Trophoblast cell (in vitro differentiated cells and primary cell): ENCODE data around the gene SAMM50.

Experiments
- DNase-seq, 2 donors: peaks; one replicate each; pipeline ENCODE4 v3.0.0-alpha.2; 2016
- H2AFZ ChIP-seq: 2 replicates; pipeline ENCODE4 v1.6.1; 2013; ENCODE audit warnings: low read length, moderate library complexity, mild to moderate bottlenecking; ENCODE audit not compliant: insufficient read depth, poor library complexity
- H2AK5ac ChIP-seq: 2 replicates; pipeline ENCODE4 v1.6.1; 2013; ENCODE audit warnings: mild to moderate bottlenecking, low read length
- H2BK120ac ChIP-seq: 2 replicates; pipeline ENCODE4 v1.6.1; 2013; ENCODE audit warnings: low read length, mild to moderate bottlenecking, moderate library complexity; ENCODE audit not compliant: insufficient read depth, poor library complexity
- H2BK12ac ChIP-seq: 2 replicates; pipeline ENCODE4 v1.6.1; 2013; ENCODE audit warnings: mild to moderate bottlenecking, low read length, moderate library complexity
- H2BK5ac ChIP-seq: 2 replicates; pipeline ENCODE4 v1.6.1; 2013; ENCODE audit warnings: low read length, low read depth, moderate library complexity, mild to moderate bottlenecking; ENCODE audit not compliant: poor library complexity
- H3K14ac ChIP-seq: 2 replicates; pipeline ENCODE4 v1.6.1; 2013; ENCODE audit warnings: mild to moderate bottlenecking, low read length
- H3K18ac ChIP-seq: 2 replicates; pipeline ENCODE4 v1.6.1; 2013; ENCODE audit warnings: mild to moderate bottlenecking, low read length
- H3K23ac ChIP-seq: 2 replicates; pipeline ENCODE4 v1.6.1; 2013; ENCODE audit warnings: low read length
- H3K27ac ChIP-seq: 2 replicates; pipeline ENCODE4 v1.5.1; 2013; ENCODE audit warnings: low read depth, mild to moderate bottlenecking, inconsistent platforms, low read length, moderate library complexity
- H3K27me3 ChIP-seq: 2 replicates; pipeline ENCODE4 v1.6.1; 2013; ENCODE audit warnings: inconsistent platforms, mild to moderate bottlenecking, low read length, moderate library complexity; ENCODE audit not compliant: insufficient read depth
- H3K36me3 ChIP-seq, 2 experiments: 1 replicate in 1 of 2; 2 replicates in 1 of 2; pipeline ENCODE4 v1.6.1; 2013; ENCODE audit warnings: low read length in 2 of 2, mild to moderate bottlenecking in 2 of 2, moderate library complexity in 1 of 2; ENCODE audit not compliant: insufficient read depth in 2 of 2, control insufficient read depth in 1 of 2
- H3K4ac ChIP-seq: 2 replicates; pipeline ENCODE4 v1.6.1; 2013; ENCODE audit warnings: low read depth, mild to moderate bottlenecking, low read length, moderate library complexity
- H3K4me1 ChIP-seq, 2 experiments: 1 replicate in 1 of 2; 2 replicates in 1 of 2; pipeline ENCODE4 v1.6.1; 2013; ENCODE audit warnings: low read length in 2 of 2, mild to moderate bottlenecking in 2 of 2, moderate library complexity in 1 of 2; ENCODE audit not compliant: insufficient read depth in 2 of 2, control insufficient read depth in 1 of 2
- H3K4me2 ChIP-seq: 2 replicates; pipeline ENCODE4 v1.6.1; 2013; ENCODE audit warnings: inconsistent platforms, mild to moderate bottlenecking, low read length, moderate library complexity
- H3K4me3 ChIP-seq: 2 replicates; pipeline ENCODE4 v1.5.1; 2013; ENCODE audit warnings: mild to moderate bottlenecking, low read depth, low read length, inconsistent platforms
- H3K79me1 ChIP-seq: one replicate; pipeline ENCODE4 v1.6.1; 2013; ENCODE audit warnings: low read length
- H3K79me2 ChIP-seq: 2 replicates; pipeline ENCODE4 v1.6.1; 2013; ENCODE audit warnings: low read length, mild to moderate bottlenecking; ENCODE audit not compliant: control insufficient read depth, insufficient read depth, poor library complexity
- H3K9ac ChIP-seq: 2 replicates; pipeline ENCODE4 v1.6.1; 2013; ENCODE audit warnings: mild to moderate bottlenecking, low read length
- H3K9me3 ChIP-seq: 2 replicates; pipeline ENCODE4 v1.6.1; 2013; ENCODE audit warnings: low read depth, mild to moderate bottlenecking, control low read depth, inconsistent platforms, low read length; ENCODE audit not compliant: insufficient read depth
- H4K12ac ChIP-seq: 2 replicates; pipeline ENCODE4 v1.6.1; 2013; ENCODE audit warnings: low read depth, mild to moderate bottlenecking, low read length, moderate library complexity
- H4K8ac ChIP-seq: 2 replicates; pipeline ENCODE4 v1.6.1; 2013; ENCODE audit warnings: low read depth, mild to moderate bottlenecking, low read length, moderate library complexity
- H4K91ac ChIP-seq: one replicate; pipeline ENCODE4 v1.6.1; 2013; ENCODE audit warnings: low read depth, mild to moderate bottlenecking, low read length, moderate library complexity
- WGBS: extraction: QIAGEN DNeasy Blood & Tissue Kit; methylation state at CpG from one replicate; pipeline ENCODE4 v1.1.7; 2013; ENCODE audit warnings: missing lambda C conversion rate; ENCODE audit not compliant: insufficient read length, insufficient coverage; ENCODE audit errors: extremely low coverage; 5-methylcytosine and 5-hydroxymethylcytosine counted together

Gene SAMM50

GRCh38 chr22:44033694-44034093, 78.5 kb downstream of the SAMM50 start:
- H3K36me3 ChIP-seq = no peaks in the 10 kb centered on the region

GRCh38 chr22:44037519-44038375, 82.5 kb downstream of the SAMM50 start:
- H3K9me3 ChIP-seq = no peaks in the 10 kb centered on the region
- H4K8ac ChIP-seq = no peak overlapping the region
- H3K36me3 ChIP-seq = no peaks in the 10 kb centered on the region
- H3K4me3 ChIP-seq = no peak overlapping the region
- no peak overlapping the region for H4K91ac ChIP-seq
- no peak overlapping the region for H2AFZ ChIP-seq
- no peak overlapping the region for H3K14ac ChIP-seq
- H3K9ac ChIP-seq = no peak overlapping the region
- H2BK12ac ChIP-seq = no peak overlapping the region
- no peak overlapping the region for H3K18ac ChIP-seq
- H3K4me2 ChIP-seq = no peak overlapping the region
- H3K27ac ChIP-seq = no peak overlapping the region
- H2BK120ac ChIP-seq = no peak overlapping the region
- no peak overlapping the region for H3K4ac ChIP-seq
- no peaks in the 10 kb centered on the region for H3K79me2 ChIP-seq
- no peak overlapping the region for H2BK5ac ChIP-seq
- no CpG with 5 or more reads among the region's 9 CpGs for WGBS
- no peak overlapping the region for H3K23ac ChIP-seq
- H2AK5ac ChIP-seq = no peak overlapping the region
- H3K4me1 ChIP-seq = peaks cover 0 to 2% of the 10 kb centered on the region in 2 experiments
- H3K27me3 ChIP-seq = no peaks in the 10 kb centered on the region
- peak; percentile 64 to 69 for DNase-seq
- H4K12ac ChIP-seq = no peak overlapping the region
- no peaks in the 10 kb centered on the region for H3K79me1 ChIP-seq

More at GRCh38 chr22:44033694-44034093, 78.5 kb downstream of the SAMM50 start:
- Histone ChIP-seq H4K12ac (no peak overlapping the region), H3K27ac (no peak overlapping the region), H2BK5ac (no peak overlapping the region), H4K8ac (no peak overlapping the region), H3K79me2 (no peaks in the 10 kb centered on the region), H3K4me2 (no peak overlapping the region), H3K4ac (no peak overlapping the region), H3K23ac (no peak overlapping the region), H3K79me1 (no peaks in the 10 kb centered on the region), H3K9ac (no peak overlapping the region), H3K27me3 (no peaks in the 10 kb centered on the region), H3K9me3 (no peaks in the 10 kb centered on the region), H4K91ac (no peak overlapping the region), H2AK5ac (no peak overlapping the region), H2BK12ac (no peak overlapping the region), H3K14ac (no peak overlapping the region), H2BK120ac (no peak overlapping the region), H3K18ac (no peak overlapping the region), H3K4me3 (no peak overlapping the region), H2AFZ (no peak overlapping the region), H3K4me1 (peaks cover 0 to 2% of the 10 kb centered on the region in 2 experiments)
- WGBS = no CpG with 5 or more reads among the region's 8 CpGs
- no peak for DNase-seq

GRCh38 chr22:44039566-44040171, 84.4 kb downstream of the SAMM50 start:
- H3K4me1 ChIP-seq = no peaks in the 10 kb centered on the region
- H2BK120ac ChIP-seq = no peak overlapping the region
- no peaks in the 10 kb centered on the region for H3K79me1 ChIP-seq
- no peak overlapping the region for H3K18ac ChIP-seq
- H4K8ac ChIP-seq = no peak overlapping the region
- no peak overlapping the region for H2BK12ac ChIP-seq
- DNase-seq = no peak
- H3K4me3 ChIP-seq = no peak overlapping the region
- H3K27me3 ChIP-seq = no peaks in the 10 kb centered on the region
- no peak overlapping the region for H3K23ac ChIP-seq
- no peaks in the 10 kb centered on the region for H3K9me3 ChIP-seq
- H4K12ac ChIP-seq = no peak overlapping the region
- no peak overlapping the region for H3K27ac ChIP-seq
- no peaks in the 10 kb centered on the region for H3K79me2 ChIP-seq
- H3K14ac ChIP-seq = no peak overlapping the region
- no peak overlapping the region for H3K4ac ChIP-seq
- H2AK5ac ChIP-seq = no peak overlapping the region
- no peak overlapping the region for H2AFZ ChIP-seq
- no peak overlapping the region for H3K9ac ChIP-seq
- no CpG with 5 or more reads among the region's 8 CpGs for WGBS
- H3K36me3 ChIP-seq = no peaks in the 10 kb centered on the region
- no peak overlapping the region for H3K4me2 ChIP-seq
- H2BK5ac ChIP-seq = no peak overlapping the region
- no peak overlapping the region for H4K91ac ChIP-seq

- no peak overlapping the region for H3K27ac ChIP-seq
- H4K8ac ChIP-seq = no peak overlapping the region
- no peak overlapping the region for H3K4me2 ChIP-seq
- H4K12ac ChIP-seq = no peak overlapping the region
- no peak overlapping the region for H3K9ac ChIP-seq
- H3K27me3 ChIP-seq = no peaks in the 10 kb centered on the region
- no peak overlapping the region for H2BK5ac ChIP-seq
- H3K36me3 ChIP-seq = no peaks in the 10 kb centered on the region
- H3K9me3 ChIP-seq = no peaks in the 10 kb centered on the region
- no peak overlapping the region for H2AFZ ChIP-seq
- peak in 1 of 2 donors; percentile 4 for DNase-seq
- H3K18ac ChIP-seq = no peak overlapping the region
- H3K14ac ChIP-seq = no peak overlapping the region
- no peak overlapping the region for H3K4me3 ChIP-seq
- H3K79me2 ChIP-seq = no peaks in the 10 kb centered on the region
- H3K79me1 ChIP-seq = no peaks in the 10 kb centered on the region
- no peak overlapping the region for H2BK12ac ChIP-seq
- no peak overlapping the region for H2BK120ac ChIP-seq
- no peak overlapping the region for H3K23ac ChIP-seq
- H3K4ac ChIP-seq = no peak overlapping the region
- H2AK5ac ChIP-seq = no peak overlapping the region
- H4K91ac ChIP-seq = no peak overlapping the region
- WGBS = 100% methylated on average over 1 of the region's 20 CpGs
- no peaks in the 10 kb centered on the region for H3K4me1 ChIP-seq
Measured at GRCh38 chr22:44042249-44043218, 87.3 kb downstream of the SAMM50 start.
